ENCODE measurements around the gene ROR2.

- TF ChIP-seq POLR2AphosphoS5 (IDR thresholded peaks at IDR 0.05; ENCODE audit: insufficient read depth, low read depth, low read length) (no peak), JUN (IDR thresholded peaks at IDR 0.05; ENCODE audit: borderline replicate concordance, insufficient read depth, insufficient read length, low read depth) (no peak), MAX (IDR thresholded peaks at IDR 0.05; ENCODE audit: insufficient read depth, insufficient read length) (no peak)
Observed at GRCh38 chr9:91557327-91557726, 392.7 kb downstream of the ROR2 start.

Data from endothelial cell of umbilical vein (primary cell).